Mammary epithelial cell (primary cell): ENCODE results near the gene OGA.

Experiments
- EZH2 ChIP-seq: IDR thresholded peaks from 2 replicates; pipeline ENCODE4 v1.6.1; 2012; ENCODE audit warnings: low read length, inconsistent platforms, borderline replicate concordance
- TF ChIP-seq, protein P1 (sequence below), 2 donors: IDR thresholded peaks in 1 of 2; conservative IDR thresholded peaks in 1 of 2; 2 replicates each; pipeline ENCODE4 v1.5.1; 2011 to 2012; ENCODE audit warnings: inconsistent platforms in 2 of 2, low read length in 2 of 2, mild to moderate bottlenecking in 2 of 2, control low read depth in 1 of 2, low read depth in 1 of 2; ENCODE audit not compliant: insufficient read depth in 1 of 2; ENCODE audit errors: extremely low read depth in 1 of 2

DNA sequence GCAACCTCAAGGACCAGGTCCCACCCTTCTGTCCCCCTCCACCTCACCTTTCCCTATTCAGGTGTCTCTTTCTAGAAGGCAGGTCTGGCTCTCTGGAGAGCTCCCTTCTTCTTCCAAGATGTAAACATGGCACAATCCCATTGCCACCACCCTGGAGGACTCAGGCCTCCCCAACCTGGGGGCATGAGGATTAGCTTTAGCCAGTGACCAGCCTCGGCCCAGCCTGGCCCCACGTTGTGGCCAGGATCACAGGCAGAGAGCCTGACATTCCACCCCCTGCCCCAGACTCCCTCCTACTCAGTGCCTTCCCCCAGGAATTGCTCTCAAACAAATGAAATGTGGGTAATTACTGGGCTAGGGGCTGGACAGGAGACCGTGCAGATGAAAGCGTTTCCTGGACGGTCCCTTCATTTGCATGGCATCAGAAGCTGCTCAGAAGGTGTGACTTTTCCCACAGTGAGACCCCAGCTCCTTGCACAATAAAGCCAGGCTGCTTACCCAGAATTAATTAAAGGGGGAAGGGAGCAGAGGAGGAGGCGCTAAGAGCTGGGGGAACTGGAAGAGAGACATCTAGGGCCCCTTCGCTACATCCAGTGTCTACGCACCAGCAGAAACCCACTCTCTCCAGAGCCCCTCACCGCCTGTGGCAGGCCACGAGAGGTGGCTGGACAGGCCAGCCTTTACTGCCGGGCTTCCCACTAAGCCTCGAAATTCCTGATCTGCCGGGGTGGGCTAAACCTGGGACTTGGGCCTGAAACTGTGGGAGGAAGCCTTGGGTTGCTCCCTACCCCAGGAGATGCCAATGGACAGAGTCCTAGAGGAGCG lies 50.1 kb downstream of the OGA start:
- TF ChIP-seq, protein P1, sequence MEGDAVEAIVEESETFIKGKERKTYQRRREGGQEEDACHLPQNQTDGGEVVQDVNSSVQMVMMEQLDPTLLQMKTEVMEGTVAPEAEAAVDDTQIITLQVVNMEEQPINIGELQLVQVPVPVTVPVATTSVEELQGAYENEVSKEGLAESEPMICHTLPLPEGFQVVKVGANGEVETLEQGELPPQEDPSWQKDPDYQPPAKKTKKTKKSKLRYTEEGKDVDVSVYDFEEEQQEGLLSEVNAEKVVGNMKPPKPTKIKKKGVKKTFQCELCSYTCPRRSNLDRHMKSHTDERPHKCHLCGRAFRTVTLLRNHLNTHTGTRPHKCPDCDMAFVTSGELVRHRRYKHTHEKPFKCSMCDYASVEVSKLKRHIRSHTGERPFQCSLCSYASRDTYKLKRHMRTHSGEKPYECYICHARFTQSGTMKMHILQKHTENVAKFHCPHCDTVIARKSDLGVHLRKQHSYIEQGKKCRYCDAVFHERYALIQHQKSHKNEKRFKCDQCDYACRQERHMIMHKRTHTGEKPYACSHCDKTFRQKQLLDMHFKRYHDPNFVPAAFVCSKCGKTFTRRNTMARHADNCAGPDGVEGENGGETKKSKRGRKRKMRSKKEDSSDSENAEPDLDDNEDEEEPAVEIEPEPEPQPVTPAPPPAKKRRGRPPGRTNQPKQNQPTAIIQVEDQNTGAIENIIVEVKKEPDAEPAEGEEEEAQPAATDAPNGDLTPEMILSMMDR (conservative IDR thresholded peaks at IDR 0.05 in 1 of 2, IDR thresholded peaks at IDR 0.05 in 1 of 2; ENCODE audit: extremely low read depth in 1 of 2, insufficient read depth in 1 of 2, low read depth in 1 of 2, low read length in 2 of 2) = no peak
- TF ChIP-seq EZH2 = no peak
